AG04450 (cell line): Measurements from ENCODE around the gene GPR107. TPM values are rescaled to one million over a fixed set of nuclear protein-coding genes. Genes with fewer than 3 reads are reported as not detected.

Source experiments
- CTCF ChIA-PET: fragments of 300-600, 350-600 bp; formaldehyde crosslinking; extraction: SDS; loops from one replicate; lab custom pipeline; 2022; ENCODE audit warnings: antibody characterized with exemption, inconsistent platforms; lab: Charles Lee
- POLR2A ChIA-PET: fragments of 350-600 bp; formaldehyde crosslinking; extraction: SDS; loops from one replicate; lab custom pipeline; 2021; ENCODE audit warnings: antibody characterized with exemption, inconsistent platforms; lab: Yijun Ruan, JAX
- DNase-seq: peaks from one replicate; pipeline ENCODE4 v3.0.0-alpha.2; 2011; ENCODE audit warnings: low read depth, low spot score
- H3K27ac ChIP-seq: one replicate; pipeline ENCODE4 v1.5.1; 2012; ENCODE audit warnings: low read depth, low read length, control low read depth
- H3K27me3 ChIP-seq: one replicate; pipeline ENCODE4 v1.6.0; 2012; ENCODE audit warnings: low read length; ENCODE audit not compliant: control insufficient read depth, insufficient read depth
- H3K4me3 ChIP-seq: 2 replicates; pipeline ENCODE4 v1.5.1; 2011; ENCODE audit warnings: mild to moderate bottlenecking, low read depth, low read length, control low read depth
- H3K9me3 ChIP-seq: 2 replicates; pipeline ENCODE4 v1.5.1; 2012; ENCODE audit warnings: low read length; ENCODE audit not compliant: control insufficient read depth, insufficient read depth
- polyA plus RNA-seq: library from polyadenylated mRNA; depleted of rRNA; stranded (reverse); fragments of >200 nt; gene quantifications from 2 replicates; pipeline ENCODE4 v1.2.3, GENCODE V29; 2011
- TF ChIP-seq, protein P1 (sequence below): IDR thresholded peaks from 2 replicates; pipeline ENCODE4 v1.5.1; 2011; ENCODE audit warnings: low read depth, low read length, control low read depth, inconsistent platforms

Gene GPR107
- polyA plus RNA-seq, 1 experiment, result 45.1 TPM

DNA sequence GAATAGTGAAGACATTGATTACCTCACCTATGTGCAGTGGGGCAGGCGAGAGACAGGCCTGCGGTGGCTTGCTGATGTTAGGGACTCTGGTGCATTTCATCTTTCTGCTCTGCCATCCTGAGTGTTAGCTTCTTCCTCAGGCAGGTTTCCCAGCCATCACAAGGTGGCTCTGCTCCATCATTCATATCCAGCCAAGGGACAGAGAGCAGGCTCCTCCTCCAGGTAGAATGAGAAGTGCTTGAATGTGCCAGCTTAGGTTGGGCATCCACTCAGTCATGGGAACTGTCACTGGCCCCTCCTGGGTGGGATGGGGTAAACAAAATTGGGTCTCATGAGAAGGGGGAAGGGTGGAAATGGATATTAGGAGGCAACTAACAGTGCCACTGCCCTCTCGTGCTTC, 24.8 kb downstream of the GPR107 start:
- Histone ChIP-seq H3K27me3 (no peaks in the 10 kb centered on the region), H3K9me3 (no peaks in the 10 kb centered on the region), H3K27ac (peak overlapping the region; percentile 31), H3K4me3 (no peak overlapping the region)
- TF ChIP-seq, protein P1, sequence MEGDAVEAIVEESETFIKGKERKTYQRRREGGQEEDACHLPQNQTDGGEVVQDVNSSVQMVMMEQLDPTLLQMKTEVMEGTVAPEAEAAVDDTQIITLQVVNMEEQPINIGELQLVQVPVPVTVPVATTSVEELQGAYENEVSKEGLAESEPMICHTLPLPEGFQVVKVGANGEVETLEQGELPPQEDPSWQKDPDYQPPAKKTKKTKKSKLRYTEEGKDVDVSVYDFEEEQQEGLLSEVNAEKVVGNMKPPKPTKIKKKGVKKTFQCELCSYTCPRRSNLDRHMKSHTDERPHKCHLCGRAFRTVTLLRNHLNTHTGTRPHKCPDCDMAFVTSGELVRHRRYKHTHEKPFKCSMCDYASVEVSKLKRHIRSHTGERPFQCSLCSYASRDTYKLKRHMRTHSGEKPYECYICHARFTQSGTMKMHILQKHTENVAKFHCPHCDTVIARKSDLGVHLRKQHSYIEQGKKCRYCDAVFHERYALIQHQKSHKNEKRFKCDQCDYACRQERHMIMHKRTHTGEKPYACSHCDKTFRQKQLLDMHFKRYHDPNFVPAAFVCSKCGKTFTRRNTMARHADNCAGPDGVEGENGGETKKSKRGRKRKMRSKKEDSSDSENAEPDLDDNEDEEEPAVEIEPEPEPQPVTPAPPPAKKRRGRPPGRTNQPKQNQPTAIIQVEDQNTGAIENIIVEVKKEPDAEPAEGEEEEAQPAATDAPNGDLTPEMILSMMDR, result no peak
- CTCF ChIA-PET, result no interaction called here
- POLR2A ChIA-PET, result no interaction called here
- no peak for DNase-seq

- POLR2A ChIA-PET, result no interaction called here
- H3K4me3 ChIP-seq, result no peak overlapping the region
- H3K9me3 ChIP-seq, result no peaks in the 10 kb centered on the region
- no peak for DNase-seq
- no peak overlapping the region for H3K27ac ChIP-seq
- no peaks in the 10 kb centered on the region for H3K27me3 ChIP-seq
- CTCF ChIA-PET, result interaction anchor here (0.6 kb wide), 1 partner anchor 9 kb away, joined by 3 read pairs; no protein-coding TSS in a partner anchor
- TF ChIP-seq, protein P1, result no peak
Observed at GRCh38 chr9:130084337-130084736, 30.6 kb downstream of the GPR107 start.

DNA sequence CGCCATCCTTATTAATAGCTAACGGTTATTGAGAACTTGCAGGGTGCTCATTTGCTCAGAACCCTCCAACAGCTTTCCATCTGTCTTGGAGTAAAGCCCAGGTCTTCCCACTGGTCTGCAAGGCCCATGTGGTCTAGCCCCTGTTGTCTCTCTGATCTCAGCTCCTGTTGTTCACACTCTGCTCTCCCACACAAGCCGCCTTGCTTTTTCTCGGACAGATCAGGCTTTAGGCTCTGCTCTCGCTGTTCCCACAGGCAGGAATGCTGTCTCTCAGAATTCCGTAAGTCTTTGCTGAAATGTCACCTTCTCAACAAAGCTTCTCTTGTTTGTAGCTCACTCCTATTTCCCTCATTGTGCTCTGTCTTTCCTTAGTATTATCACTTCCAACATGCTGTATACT, 34.3 kb downstream of the GPR107 start:
- Histone ChIP-seq H3K9me3 (no peaks in the 10 kb centered on the region), H3K27me3 (no peaks in the 10 kb centered on the region), H3K27ac (no peak overlapping the region), H3K4me3 (no peak overlapping the region)
- ChIA-PET CTCF (interaction anchor here (0.8 kb wide), 1 partner anchor 119 kb away, joined by 5 read pairs; no protein-coding TSS in a partner anchor), POLR2A (no interaction called here)
- TF ChIP-seq, protein P1, result no peak
- no peak for DNase-seq

GRCh38 chr9:130089141-130089540, 35.4 kb downstream of the GPR107 start:
- CTCF ChIA-PET, result interaction anchor here (0.5 kb wide), 1 partner anchor 16 kb away, joined by 4 read pairs; no protein-coding TSS in a partner anchor
- no peak for DNase-seq
- TF ChIP-seq, protein P1, result no peak
- Histone ChIP-seq H3K4me3 (no peak overlapping the region), H3K27ac (no peak overlapping the region), H3K9me3 (no peaks in the 10 kb centered on the region), H3K27me3 (no peaks in the 10 kb centered on the region)
- POLR2A ChIA-PET, result no interaction called here

DNA sequence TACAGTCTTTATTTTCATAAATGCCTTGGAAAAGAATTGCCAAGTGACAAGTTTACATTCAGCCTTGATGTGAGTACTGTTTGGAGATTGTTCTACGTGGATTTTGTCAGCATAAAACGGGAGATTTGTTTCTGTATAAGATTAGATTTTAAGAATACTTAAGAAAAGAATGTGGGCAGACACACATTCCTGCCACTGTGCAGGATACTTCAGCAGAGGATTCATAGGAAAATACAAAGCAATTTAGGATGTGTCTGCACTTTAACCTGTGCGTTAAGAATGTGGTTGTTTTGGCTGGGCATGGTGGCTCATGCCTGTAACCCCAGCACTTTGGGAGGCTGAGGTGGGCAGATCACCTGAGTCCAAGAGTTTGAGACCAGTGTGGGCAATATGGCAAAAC, 37.2 kb downstream of the GPR107 start:
- TF ChIP-seq, protein P1, result peak; percentile 35

More for the DNA sequence above, 37.2 kb downstream of the GPR107 start:
- DNase-seq, result no peak
- no peaks in the 10 kb centered on the region for H3K9me3 ChIP-seq
- H3K27ac ChIP-seq, result no peak overlapping the region
- no peaks in the 10 kb centered on the region for H3K27me3 ChIP-seq
- ChIA-PET POLR2A (no interaction called here), CTCF (interaction anchor here (0.6 to 1.7 kb wide), 2 partner anchors 17 to 205 kb away, joined by 3 to 6 read pairs; no protein-coding TSS in a partner anchor)
- H3K4me3 ChIP-seq, result no peak overlapping the region
